GM21526 (cell line): ENCODE data around the gene PPAN.

Experiments
- ATAC-seq: cut with Tn5 transposase; IDR thresholded peaks from one replicate; pipeline ENCODE4 v1.9.1; 2021; ENCODE audit warnings: moderate library complexity; ENCODE audit not compliant: unreplicated experiment, low FRiP score

PPAN gene

DNA sequence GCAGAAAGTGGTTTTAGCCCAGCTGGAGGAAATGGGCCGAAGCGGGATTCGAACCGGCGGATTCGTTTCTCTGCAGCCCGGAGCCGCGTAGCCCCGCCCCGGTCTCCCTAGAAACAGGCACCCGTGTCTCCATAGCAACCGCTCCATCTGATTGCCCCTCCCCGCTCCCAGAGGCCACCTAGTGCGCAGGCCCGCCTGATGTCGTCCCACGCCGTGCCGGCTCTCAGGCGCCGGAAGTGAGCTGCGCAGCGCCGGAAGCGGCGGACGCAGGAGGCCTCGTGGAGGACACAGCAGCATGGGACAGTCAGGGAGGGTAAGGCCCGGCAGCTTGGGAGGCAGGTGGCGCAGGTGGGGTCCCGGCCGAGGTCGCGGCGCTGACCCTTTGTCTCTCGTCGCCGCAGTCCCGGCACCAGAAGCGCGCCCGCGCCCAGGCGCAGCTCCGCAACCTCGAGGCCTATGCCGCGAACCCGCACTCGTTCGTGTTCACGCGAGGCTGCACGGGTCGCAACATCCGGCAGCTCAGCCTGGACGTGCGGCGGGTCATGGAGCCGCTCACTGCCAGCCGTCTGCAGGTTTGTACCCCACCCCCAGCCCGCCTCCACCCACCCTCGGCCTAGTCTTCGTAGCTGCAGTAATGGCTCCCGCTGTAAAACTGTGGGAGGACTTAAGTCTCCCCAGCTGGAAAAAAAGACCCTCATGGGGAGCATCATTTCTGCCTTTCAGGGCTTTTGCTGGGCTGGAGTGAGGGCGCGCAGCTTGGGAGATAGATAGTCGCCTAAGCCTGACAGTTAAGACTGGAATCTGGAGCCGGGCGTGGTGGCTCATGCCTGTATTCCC is at the start of gene PPAN:
Gene PPAN (plus strand): TSS at position 263 of the 837 bp plus-strand sequence. CDS start 33 bp downstream, at position 296.
- peak; percentile 34 for ATAC-seq

- ATAC-seq: no peak
Observed at GRCh38 chr19:10061717-10062310, 44.3 kb upstream of the PPAN start.

DNA sequence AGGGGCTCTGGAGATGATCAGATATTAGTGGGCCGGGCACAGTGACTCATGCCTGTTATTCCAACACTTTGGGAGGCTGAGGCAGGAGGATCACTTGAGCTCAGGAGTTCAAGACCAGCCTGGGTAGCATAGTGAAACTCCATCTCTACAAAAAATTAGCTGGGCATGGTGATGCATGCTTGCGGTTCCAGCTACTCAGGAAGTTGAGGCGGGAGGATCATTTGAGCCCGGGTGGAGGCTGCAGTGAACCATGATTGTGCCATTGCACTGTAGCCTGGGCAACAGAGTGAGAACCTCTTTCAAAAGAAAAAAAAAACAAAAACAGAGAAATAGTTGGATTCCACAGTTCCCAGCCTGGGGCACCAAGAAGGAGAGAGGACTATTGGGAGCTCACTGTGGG is 38.0 kb upstream of the PPAN start:
- ATAC-seq: no peak

GRCh38 chr19:10069046-10069445 is 37.1 kb upstream of the PPAN start:
- no peak for ATAC-seq

DNA sequence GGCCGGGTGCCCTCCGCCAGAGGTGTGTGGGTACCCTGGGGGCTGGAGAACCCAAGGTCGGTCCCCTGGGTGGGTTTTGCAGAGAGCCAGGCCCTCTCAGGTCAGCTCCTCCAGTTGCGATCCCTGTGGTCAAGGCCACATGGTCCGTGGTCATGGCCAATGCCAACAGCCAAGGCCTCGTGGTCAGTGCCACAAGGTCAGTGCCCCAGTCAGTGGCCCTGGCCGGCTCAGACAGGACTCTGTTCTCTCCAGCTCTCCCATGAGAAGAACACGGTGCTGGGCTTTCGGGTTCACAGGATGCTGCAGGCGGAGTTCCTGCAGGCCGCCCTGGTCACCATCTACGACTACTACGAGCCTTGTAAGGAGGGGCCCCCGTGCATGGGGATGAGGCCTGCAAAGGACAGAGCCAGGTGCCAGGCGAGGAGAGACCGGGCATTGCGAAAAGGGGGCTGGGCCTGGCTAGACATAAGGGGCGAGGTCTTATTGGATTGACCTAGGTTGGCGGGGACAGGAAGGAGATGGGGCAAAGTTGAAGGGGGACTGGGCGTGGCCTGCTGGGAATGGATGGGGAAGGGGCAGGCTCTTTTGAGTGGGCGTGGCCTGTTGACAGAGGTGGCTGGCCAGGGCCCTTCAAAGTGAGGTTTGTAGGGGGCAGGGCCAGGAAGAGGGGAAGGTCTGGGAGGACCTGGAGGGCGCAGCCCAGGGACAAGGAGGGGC is 35.3 kb upstream of the PPAN start:
- no peak for ATAC-seq

GRCh38 chr19:10074153-10074552 is 32.0 kb upstream of the PPAN start:
- ATAC-seq: no peak

GRCh38 chr19:10076535-10076934 is 29.6 kb upstream of the PPAN start:
- ATAC-seq: no peak

- no peak for ATAC-seq
Observed at GRCh38 chr19:10078329-10078728, 27.8 kb upstream of the PPAN start.

DNA sequence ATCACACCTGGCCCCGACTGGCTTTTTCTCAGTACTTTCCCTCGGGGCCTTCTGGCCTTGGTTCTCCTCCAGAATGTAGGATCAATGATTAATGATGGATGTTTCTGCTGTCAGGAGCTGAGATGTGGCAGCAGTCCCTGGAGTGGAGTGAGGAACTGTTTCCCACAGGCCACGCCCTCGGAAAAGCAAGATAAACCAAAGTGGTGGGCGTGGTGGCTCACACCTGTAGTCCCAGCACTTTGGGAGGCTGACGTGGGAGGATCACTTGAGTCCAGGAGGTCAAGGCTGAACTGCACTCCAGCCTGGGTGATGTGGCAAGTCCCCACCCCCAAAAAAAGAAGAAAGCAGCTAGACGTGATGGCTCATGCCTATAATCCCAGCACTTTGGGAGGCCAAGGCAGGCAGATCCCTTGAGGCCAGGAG is 27.1 kb upstream of the PPAN start:
- ATAC-seq: no peak

DNA sequence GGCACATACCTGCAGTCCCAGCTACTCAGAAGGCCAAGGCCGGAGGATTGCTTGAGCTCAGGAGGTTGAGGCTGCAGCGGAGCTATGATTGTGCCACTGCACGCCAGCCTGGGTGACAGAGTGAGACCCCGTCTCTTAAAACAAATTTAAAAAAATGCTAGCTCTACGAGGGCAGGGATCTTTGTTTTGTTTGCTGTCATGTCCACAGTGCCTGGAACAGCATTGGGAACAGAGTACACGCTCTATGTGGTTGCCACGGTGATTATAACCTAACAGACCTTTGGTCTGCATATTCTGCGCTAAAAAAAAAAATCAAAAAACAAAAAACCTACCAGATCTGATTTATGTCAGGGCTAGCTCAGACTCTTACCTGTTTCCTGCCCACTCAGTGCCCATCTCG is 22.3 kb upstream of the PPAN start:
- ATAC-seq: no peak

DNA sequence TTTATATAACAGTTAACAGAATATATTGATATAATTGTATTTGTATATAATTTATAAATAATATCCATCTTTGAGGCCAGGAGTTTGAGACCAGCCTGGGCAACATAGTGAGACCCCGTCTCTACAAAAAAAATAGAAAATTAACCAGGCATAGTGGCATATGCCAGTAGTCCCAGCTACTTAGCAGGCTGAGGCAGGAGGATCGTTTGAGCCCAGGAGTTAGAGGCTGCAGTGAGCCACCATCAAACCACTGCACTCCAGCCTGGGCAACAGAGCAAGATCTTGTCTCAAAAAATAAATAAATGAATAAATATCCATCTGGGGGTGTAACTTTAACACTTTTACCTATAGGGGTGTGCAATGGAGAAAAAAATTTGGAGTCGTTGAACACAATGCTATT is 21.4 kb upstream of the PPAN start:
- ATAC-seq: no peak

DNA sequence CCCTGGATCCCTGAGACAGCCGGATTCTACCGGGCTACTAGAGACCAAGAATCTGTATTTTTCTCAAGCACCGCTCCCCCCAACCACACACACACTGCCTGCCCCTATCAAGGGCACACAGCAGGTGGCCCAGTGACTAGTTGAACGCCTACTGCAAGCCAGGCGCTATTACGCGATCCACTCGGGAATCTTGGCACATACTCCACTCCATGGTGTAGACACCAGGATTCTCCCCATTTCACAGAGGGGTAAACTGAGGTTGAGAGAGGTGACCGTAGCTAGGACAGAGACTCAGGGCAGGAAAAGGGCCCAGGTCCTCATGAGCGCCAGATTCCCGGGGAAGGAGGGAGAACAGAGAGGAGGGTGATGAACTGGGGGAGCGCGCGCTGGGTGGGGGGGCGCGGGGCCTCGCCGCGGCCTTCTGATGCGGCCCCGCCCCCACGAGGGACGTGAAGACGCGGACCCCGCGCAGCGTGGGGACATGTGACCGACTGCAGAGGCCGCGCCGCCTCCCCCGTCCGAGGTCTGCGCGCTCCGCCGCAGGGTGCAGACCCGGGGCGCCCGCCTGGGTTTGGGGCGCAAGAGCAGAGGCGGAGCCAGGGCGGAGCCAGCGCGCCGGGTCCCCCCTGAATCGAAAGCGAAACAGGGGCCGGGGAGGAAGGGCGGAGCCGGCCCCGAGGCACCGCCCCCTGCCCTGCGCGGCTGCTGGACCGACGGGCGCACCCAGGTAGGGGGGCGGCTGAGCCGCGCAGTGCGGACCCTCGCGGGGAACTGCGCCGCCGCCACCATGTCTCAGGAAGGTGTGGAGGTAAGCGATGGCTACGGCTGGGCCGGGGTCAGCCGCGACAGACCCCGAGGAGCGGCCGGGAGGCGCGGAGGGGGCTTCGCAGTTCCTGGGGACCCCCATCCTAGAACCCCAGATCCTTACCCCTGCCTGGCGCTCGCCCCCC is 20.2 kb upstream of the PPAN start, which contains the start of gene SHFL:
Gene SHFL (plus strand): TSS at position 677 of the 950 bp plus-strand sequence. CDS start 111 bp downstream, at position 788.
- ATAC-seq: peak; percentile 61

- ATAC-seq: no peak
Observed at GRCh38 chr19:10086591-10087192, 19.5 kb upstream of the PPAN start.

- ATAC-seq: no peak
Observed at GRCh38 chr19:10087296-10088061, 18.7 kb upstream of the PPAN start.

DNA sequence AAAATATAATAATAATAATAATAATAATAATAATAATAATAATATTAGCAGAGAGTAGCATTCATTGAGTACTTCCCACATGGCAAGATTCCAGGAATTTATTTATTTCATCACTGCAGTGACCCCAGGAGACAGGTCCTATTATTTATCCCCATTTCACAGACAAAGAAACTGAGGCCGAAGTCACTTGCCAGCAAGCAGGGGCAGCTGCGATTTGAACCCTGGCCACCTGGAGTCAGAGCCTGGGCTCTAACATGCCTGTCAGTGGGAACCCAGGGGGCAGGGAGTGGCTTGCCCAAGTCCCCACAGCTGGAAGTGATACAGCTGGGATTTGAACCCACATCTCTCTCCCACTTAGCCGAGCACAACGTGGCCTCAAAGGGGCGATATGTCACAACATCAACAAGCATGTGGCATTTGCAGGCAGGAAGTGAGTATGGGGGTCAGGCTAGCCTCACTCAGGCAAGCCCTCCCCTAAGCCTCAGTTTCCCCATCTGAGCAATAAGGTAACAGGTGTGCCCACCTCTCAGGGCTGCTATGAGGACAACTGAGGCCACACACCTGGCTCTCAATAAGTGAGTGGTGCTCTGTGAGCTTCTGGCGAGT is 17.1 kb upstream of the PPAN start:
- ATAC-seq: no peak

DNA sequence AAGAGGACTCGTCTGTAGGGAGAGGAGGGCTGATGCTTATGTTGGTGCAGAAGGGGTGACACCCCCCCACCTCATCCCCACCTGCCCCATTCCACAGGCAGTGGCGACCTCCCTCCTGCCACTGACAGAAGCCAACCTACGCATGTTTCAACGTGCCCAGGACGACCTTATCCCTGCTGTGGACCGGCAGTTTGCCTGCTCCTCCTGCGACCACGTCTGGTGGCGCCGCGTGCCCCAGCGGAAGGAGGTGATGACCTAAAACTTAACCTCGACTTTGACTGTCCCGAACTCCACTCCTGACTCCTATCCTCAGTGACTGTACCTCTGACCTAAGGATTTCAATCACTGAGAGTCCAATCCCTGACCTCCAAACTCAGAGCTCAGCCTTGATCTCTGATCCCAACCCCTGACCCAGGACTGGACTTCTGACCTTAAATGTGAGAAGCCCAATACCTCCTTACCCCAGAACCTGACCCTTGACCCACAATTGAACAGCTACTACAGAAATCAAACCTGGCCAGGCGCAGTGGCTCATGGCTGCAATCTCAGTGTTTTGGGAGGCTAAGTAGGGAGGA is 16.3 kb upstream of the PPAN start:
- no peak for ATAC-seq

DNA sequence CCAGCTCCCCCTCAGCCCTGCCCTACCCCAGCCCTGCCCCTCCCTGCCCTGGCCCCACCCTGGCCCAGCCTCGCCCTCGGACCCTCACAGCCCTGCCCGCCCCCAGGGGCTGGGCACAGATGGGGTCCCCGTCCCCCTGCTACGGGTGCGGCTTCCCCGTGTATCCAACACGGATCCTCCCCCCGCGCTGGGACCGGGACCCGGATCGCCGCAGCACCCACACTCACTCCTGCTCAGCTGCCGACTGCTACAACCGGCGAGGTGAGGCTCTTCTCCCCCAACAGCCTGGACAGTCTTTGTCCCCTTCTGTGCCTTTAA is 14.8 kb upstream of the PPAN start:
- ATAC-seq: no peak

DNA sequence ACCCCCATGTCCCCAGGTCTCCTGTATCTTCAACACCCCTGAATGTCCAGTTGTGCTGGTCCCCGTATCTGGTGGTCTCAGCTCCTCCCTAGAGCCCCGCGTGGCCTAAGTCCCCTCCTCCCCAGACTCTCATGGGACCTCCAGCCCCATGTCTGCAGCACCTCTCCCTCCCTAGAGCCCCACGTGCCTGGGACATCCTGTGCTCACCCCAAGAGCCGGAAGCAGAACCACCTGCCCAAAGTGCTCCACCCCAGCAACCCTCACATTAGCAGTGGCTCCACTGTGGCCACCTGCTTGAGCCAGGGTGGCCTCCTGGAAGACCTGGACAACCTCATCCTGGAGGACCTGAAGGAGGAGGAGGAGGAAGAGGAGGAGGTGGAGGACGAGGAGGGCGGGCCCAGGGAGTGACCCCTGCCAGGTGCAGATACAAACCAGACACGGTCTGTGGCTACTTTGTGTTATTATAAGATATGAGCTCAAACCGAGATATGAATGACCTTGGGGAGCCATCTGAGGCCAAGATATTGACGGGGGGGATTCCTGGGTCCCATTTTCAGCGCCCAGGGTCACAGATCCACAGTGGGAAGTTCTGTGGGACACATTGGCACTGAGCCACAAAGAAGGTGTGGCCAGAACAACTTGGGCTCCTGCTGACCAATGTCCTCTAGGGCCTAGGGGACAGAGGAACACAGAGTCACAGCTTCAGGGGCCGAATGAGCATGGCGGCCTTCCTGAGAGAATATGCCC is 14.1 kb upstream of the PPAN start:
- no peak for ATAC-seq
